NCI-H146 (cell line): Measurements from ENCODE around the gene IQCK.

ENCODE experiments used
- DNase-seq: peaks from one replicate; lab custom pipeline; 2025; lab: John Stamatoyannopoulos, UW

IQCK gene

GRCh38 chr16:19860166-19861041 lies 142.3 kb downstream of the IQCK start:
- DNase-seq: no peak

- no peak for DNase-seq
These were observed 143.1 kb downstream of the IQCK start for GRCh38 chr16:19861133-19861532.

GRCh38 chr16:19861811-19862327 lies 143.8 kb downstream of the IQCK start:
- DNase-seq: no peak

GRCh38 chr16:19863990-19864389 lies 145.9 kb downstream of the IQCK start:
- DNase-seq: no peak

GRCh38 chr16:19864566-19864965 lies 146.5 kb downstream of the IQCK start:
- no peak for DNase-seq

- no peak for DNase-seq
These were observed 150.3 kb downstream of the IQCK start for GRCh38 chr16:19868421-19868820.

- no peak for DNase-seq
These were observed 153.7 kb downstream of the IQCK start for GRCh38 chr16:19871721-19872120.

- no peak for DNase-seq
These were observed 154.2 kb downstream of the IQCK start for GRCh38 chr16:19872179-19872863.

GRCh38 chr16:19872935-19873334 lies 154.9 kb downstream of the IQCK start:
- DNase-seq: no peak

GRCh38 chr16:19874026-19874425 lies 156.0 kb downstream of the IQCK start:
- DNase-seq: no peak

GRCh38 chr16:19874851-19875546 lies 156.9 kb downstream of the IQCK start:
- DNase-seq: peak; percentile 47

- no peak for DNase-seq
These were observed 157.8 kb downstream of the IQCK start for GRCh38 chr16:19875900-19876299.

GRCh38 chr16:19876501-19877059 lies 158.5 kb downstream of the IQCK start:
- DNase-seq: peak; percentile 37

- DNase-seq: no peak
These were observed 160.7 kb downstream of the IQCK start for GRCh38 chr16:19878757-19879156.

GRCh38 chr16:19879241-19879792 lies 161.2 kb downstream of the IQCK start:
- peak; percentile 100 for DNase-seq

- DNase-seq: no peak
These were observed 163.0 kb downstream of the IQCK start for GRCh38 chr16:19881028-19881427.

GRCh38 chr16:19881783-19882182 lies 163.7 kb downstream of the IQCK start:
- no peak for DNase-seq

GRCh38 chr16:19882186-19882585 lies 164.1 kb downstream of the IQCK start:
- peak; percentile 37 for DNase-seq

GRCh38 chr16:19882646-19883045 lies 164.6 kb downstream of the IQCK start:
- DNase-seq: peak; percentile 55

GRCh38 chr16:19883296-19883965 lies 165.4 kb downstream of the IQCK start:
- DNase-seq: peak; percentile 81

- DNase-seq: peak; percentile 70
These were observed 166.0 kb downstream of the IQCK start for GRCh38 chr16:19883966-19884485.
